NB4 (cell line): ENCODE results near the gene GRID2.

ENCODE experiments used
- POLR2A ChIP-seq: IDR thresholded peaks from 2 replicates; pipeline ENCODE4 v1.6.1; 2011; ENCODE audit warnings: mild to moderate bottlenecking; ENCODE audit not compliant: insufficient read length; ENCODE audit errors: extremely low read depth
- TF ChIP-seq, protein P1 (sequence below): IDR thresholded peaks from one replicate; pipeline ENCODE4 v1.5.1; 2012; ENCODE audit warnings: low read depth, low read length
- TF ChIP-seq, protein P2 (sequence below): IDR thresholded peaks from 2 replicates; pipeline ENCODE4 v1.6.1; 2011; ENCODE audit warnings: low read depth, low read length

DNA sequence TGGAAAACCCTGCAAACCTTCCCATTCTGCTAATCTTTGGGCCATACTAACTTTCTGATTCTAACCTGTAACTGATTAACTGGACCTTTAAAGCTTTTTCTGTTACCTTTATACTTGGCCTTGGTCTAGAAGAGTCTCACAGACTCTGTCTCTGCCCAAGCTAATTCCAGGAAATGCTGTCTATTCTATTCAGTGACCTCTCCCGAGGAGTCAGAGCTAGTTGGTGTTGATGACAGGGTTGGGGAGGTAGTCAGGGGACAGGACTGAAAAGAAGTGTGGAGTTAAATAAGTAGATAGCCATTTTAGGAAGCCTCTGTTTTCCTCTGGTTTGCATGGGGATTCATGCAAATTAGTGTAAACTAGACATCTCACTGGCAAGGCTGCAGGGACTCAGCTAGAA lies 429.5 kb downstream of the GRID2 start:
- TF ChIP-seq POLR2A: no peak
- TF ChIP-seq, protein P1, sequence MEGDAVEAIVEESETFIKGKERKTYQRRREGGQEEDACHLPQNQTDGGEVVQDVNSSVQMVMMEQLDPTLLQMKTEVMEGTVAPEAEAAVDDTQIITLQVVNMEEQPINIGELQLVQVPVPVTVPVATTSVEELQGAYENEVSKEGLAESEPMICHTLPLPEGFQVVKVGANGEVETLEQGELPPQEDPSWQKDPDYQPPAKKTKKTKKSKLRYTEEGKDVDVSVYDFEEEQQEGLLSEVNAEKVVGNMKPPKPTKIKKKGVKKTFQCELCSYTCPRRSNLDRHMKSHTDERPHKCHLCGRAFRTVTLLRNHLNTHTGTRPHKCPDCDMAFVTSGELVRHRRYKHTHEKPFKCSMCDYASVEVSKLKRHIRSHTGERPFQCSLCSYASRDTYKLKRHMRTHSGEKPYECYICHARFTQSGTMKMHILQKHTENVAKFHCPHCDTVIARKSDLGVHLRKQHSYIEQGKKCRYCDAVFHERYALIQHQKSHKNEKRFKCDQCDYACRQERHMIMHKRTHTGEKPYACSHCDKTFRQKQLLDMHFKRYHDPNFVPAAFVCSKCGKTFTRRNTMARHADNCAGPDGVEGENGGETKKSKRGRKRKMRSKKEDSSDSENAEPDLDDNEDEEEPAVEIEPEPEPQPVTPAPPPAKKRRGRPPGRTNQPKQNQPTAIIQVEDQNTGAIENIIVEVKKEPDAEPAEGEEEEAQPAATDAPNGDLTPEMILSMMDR: no peak
- TF ChIP-seq, protein P2, sequence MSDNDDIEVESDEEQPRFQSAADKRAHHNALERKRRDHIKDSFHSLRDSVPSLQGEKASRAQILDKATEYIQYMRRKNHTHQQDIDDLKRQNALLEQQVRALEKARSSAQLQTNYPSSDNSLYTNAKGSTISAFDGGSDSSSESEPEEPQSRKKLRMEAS: no peak
